ENCODE data around the gene IRS2. TPM values are rescaled to one million over a fixed set of nuclear protein-coding genes. Genes with fewer than 3 reads are reported as not detected.

The IRS2 gene
- total RNA-seq, 1 donor from 2014 or later: 20.1 TPM

- Mint-ChIP-seq H3K27ac (ENCODE audit: unreplicated experiment) (no peak overlapping the region), H3K9me3 (ENCODE audit: unreplicated experiment) (peaks cover 16% of the 10 kb centered on the region), H3K27me3 (ENCODE audit: low read depth, unreplicated experiment) (peaks cover 6% of the 10 kb centered on the region), H3K4me1 (ENCODE audit: low read depth, unreplicated experiment) (peaks cover 14% of the 10 kb centered on the region), H3K4me3 (ENCODE audit: unreplicated experiment) (no peak overlapping the region), H3K36me3 (ENCODE audit: low read depth, unreplicated experiment) (peaks cover 6% of the 10 kb centered on the region)
- no peak for DNase-seq (ENCODE audit: low read depth)
- FAIRE-seq: no peak
- H2AFZ ChIP-seq (ENCODE audit: low read depth, low read length): no peak overlapping the region
- no peaks in the 10 kb centered on the region for H4K20me1 ChIP-seq (ENCODE audit: insufficient read depth, low read length)
- no peak overlapping the region for H3K9ac ChIP-seq (ENCODE audit: low read length)
- no peaks in the 10 kb centered on the region for H3K27me3 ChIP-seq (ENCODE audit: insufficient read depth, low read length)
- H3K4me3 ChIP-seq (ENCODE audit: insufficient read depth, low read depth, low read length): no peak overlapping the region
- TF ChIP-seq EZH2 (IDR thresholded peaks at IDR 0.05; ENCODE audit: insufficient read depth, low read length): no peak
- no peak for TF ChIP-seq CTCF (IDR thresholded peaks at IDR 0.05; ENCODE audit: insufficient read depth, low read depth, low read length)
- H3K27ac ChIP-seq (ENCODE audit: low read depth, low read length): no peak overlapping the region
- H3K79me2 ChIP-seq (ENCODE audit: insufficient read depth, low read length): no peaks in the 10 kb centered on the region
- peaks cover 13% of the 10 kb centered on the region for H3K4me1 ChIP-seq (ENCODE audit: insufficient read depth, low read length)
- H3K36me3 ChIP-seq (ENCODE audit: insufficient read depth, low read length): no peaks in the 10 kb centered on the region
- no peaks in the 10 kb centered on the region for H3K9me3 ChIP-seq (ENCODE audit: insufficient read depth, low read depth, low read length)
- no peak overlapping the region for H3K4me2 ChIP-seq (ENCODE audit: low read length)
Measured at GRCh38 chr13:109703250-109703649, 83.1 kb downstream of the IRS2 start.

Measured in astrocyte (in vitro differentiated cells and primary cell).